Mammary epithelial cell (primary cell): ENCODE results near the gene FREM1.

Experiments used
- EZH2 ChIP-seq: IDR thresholded peaks from 2 replicates; pipeline ENCODE4 v1.6.1; 2012; ENCODE audit warnings: low read length, inconsistent platforms, borderline replicate concordance
- TF ChIP-seq, protein P1 (sequence below), 2 donors: IDR thresholded peaks in 1 of 2; conservative IDR thresholded peaks in 1 of 2; 2 replicates each; pipeline ENCODE4 v1.5.1; 2011 to 2012; ENCODE audit warnings: inconsistent platforms in 2 of 2, low read length in 2 of 2, mild to moderate bottlenecking in 2 of 2, control low read depth in 1 of 2, low read depth in 1 of 2; ENCODE audit not compliant: insufficient read depth in 1 of 2; ENCODE audit errors: extremely low read depth in 1 of 2

DNA sequence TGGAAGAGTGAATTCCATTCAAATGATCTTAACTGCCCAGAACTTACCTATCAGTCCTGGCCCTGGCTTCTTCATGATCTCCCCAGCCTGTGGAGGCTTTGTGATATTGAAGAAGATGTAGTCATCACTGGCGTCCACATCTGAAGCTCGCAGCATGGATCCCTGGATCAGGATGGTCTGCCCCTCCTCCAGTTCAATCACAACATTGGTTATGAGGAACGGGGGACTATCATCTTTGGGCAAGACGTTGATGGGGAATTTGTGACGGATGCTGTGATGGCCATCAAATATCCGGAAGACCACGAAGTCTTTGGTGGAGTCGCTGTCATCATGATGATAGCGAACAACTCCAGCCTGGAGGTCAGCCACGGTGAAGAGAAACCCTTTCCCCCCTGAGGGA lies 68.0 kb downstream of the FREM1 start:
- no peak for TF ChIP-seq EZH2
- TF ChIP-seq, protein P1, sequence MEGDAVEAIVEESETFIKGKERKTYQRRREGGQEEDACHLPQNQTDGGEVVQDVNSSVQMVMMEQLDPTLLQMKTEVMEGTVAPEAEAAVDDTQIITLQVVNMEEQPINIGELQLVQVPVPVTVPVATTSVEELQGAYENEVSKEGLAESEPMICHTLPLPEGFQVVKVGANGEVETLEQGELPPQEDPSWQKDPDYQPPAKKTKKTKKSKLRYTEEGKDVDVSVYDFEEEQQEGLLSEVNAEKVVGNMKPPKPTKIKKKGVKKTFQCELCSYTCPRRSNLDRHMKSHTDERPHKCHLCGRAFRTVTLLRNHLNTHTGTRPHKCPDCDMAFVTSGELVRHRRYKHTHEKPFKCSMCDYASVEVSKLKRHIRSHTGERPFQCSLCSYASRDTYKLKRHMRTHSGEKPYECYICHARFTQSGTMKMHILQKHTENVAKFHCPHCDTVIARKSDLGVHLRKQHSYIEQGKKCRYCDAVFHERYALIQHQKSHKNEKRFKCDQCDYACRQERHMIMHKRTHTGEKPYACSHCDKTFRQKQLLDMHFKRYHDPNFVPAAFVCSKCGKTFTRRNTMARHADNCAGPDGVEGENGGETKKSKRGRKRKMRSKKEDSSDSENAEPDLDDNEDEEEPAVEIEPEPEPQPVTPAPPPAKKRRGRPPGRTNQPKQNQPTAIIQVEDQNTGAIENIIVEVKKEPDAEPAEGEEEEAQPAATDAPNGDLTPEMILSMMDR (conservative IDR thresholded peaks at IDR 0.05 in 1 of 2, IDR thresholded peaks at IDR 0.05 in 1 of 2; ENCODE audit: extremely low read depth in 1 of 2, insufficient read depth in 1 of 2, low read depth in 1 of 2, low read length in 2 of 2), result no peak
